ENCODE measurements around the gene MED12L. TPM values are rescaled to one million over a fixed set of nuclear protein-coding genes. Genes with fewer than 3 reads are reported as not detected.

MED12L gene
- total RNA-seq, 4 donors from 2014 or later, result 0.08 to 1.5 (median 0.19) TPM

DNA sequence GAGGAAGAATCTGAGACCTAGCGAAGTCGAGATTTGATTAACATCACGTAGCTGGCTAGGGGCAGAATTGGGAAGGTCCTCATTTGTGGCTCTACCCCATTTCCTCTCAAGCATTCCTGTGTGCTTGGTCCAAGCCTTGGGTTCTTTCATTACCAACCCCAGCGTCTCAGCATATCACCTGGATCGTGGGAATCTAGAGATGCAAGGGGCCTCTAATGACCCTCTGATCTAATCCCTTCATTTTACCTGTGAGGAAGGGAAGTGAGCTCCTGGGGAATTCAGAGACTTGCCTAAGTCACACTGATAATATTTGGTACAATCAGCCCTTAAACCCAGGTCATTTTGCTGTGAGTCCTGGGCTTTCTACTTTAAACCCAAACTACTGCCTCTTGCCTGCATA lies 229.1 kb downstream of the MED12L start:
- WGBS, 2 donors, result 37 to 56% methylated on average over 5 of the region's 5 CpGs
- H3K27me3 ChIP-seq, result no peaks in the 10 kb centered on the region

DNA sequence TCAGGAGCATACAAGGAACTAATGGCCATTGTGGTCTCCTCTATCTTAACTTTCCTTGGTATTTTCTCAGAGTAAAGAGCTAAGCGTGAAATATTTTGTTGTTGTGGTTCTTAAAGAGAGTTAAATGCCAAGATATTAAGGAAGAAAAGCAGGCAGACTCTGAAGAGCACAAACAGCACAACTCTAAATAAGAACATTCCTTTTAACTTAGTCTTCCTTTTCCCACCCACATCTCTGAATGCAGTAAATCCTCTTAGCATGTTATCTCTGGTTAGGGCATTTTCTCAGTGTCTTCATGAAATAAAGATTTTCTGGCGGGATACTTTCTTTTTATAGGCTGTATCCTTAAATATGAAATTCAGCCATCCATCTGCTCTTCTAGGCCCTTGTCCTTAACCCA lies 229.7 kb downstream of the MED12L start:
- peak overlapping the region; percentile 37 to 56 (median 52) for H3K4me3 ChIP-seq
- H3K27ac ChIP-seq, result peak overlapping the region; percentile 22 to 92 (median 87)
- no peaks in the 10 kb centered on the region for H3K27me3 ChIP-seq
- intact Hi-C loops (cut with DNase I), result no loop called here
- DNase-seq, result no peak
- H3K36me3 ChIP-seq, result no peaks in the 10 kb centered on the region
- no peak for TF ChIP-seq CTCF (IDR thresholded peaks at IDR 0.05)
- no peak for TF ChIP-seq POLR2A (IDR thresholded peaks at IDR 0.05)
- H3K4me1 ChIP-seq, result peaks cover 16 to 75% (median 20%) of the 10 kb centered on the region in 3 donors
- WGBS, 2 donors, result 43 to 69% methylated on average over 2 of the region's 2 CpGs
- H3K9me3 ChIP-seq, result no peaks in the 10 kb centered on the region

More for the DNA sequence above, 229.1 kb downstream of the MED12L start:
- peak overlapping the region; percentile 22 to 92 (median 87) for H3K27ac ChIP-seq
- H3K9me3 ChIP-seq, result no peaks in the 10 kb centered on the region
- intact Hi-C loops (cut with DNase I), result no loop called here
- TF ChIP-seq POLR2A (IDR thresholded peaks at IDR 0.05) (no peak), CTCF (IDR thresholded peaks at IDR 0.05) (no peak)
- H3K4me3 ChIP-seq, result peak overlapping the region; percentile 37 to 56 (median 52)
- no peak for DNase-seq
- peaks cover 13 to 75% (median 16%) of the 10 kb centered on the region in 3 donors for H3K4me1 ChIP-seq
- H3K36me3 ChIP-seq, result peaks cover 0 to 3% (median 0%) of the 10 kb centered on the region in 3 donors

GRCh38 chr3:151315846-151316245 lies 230.4 kb downstream of the MED12L start:
- Histone ChIP-seq H3K27me3 (no peaks in the 10 kb centered on the region), H3K9me3 (no peaks in the 10 kb centered on the region), H3K4me1 (peaks cover 19 to 75% (median 23%) of the 10 kb centered on the region in 3 donors), H3K27ac (peak overlapping the region; percentile 59 to 92 (median 87)), H3K4me3 (peak overlapping the region; percentile 37 to 56 (median 52)), H3K36me3 (no peaks in the 10 kb centered on the region)
- no peak for DNase-seq
- intact Hi-C loops (cut with DNase I), result no loop called here
- 37 to 54% methylated on average over 2 of the region's 2 CpGs for WGBS, 2 donors
- TF ChIP-seq CTCF (IDR thresholded peaks at IDR 0.05) (no peak), POLR2A (IDR thresholded peaks at IDR 0.05) (no peak)

DNA sequence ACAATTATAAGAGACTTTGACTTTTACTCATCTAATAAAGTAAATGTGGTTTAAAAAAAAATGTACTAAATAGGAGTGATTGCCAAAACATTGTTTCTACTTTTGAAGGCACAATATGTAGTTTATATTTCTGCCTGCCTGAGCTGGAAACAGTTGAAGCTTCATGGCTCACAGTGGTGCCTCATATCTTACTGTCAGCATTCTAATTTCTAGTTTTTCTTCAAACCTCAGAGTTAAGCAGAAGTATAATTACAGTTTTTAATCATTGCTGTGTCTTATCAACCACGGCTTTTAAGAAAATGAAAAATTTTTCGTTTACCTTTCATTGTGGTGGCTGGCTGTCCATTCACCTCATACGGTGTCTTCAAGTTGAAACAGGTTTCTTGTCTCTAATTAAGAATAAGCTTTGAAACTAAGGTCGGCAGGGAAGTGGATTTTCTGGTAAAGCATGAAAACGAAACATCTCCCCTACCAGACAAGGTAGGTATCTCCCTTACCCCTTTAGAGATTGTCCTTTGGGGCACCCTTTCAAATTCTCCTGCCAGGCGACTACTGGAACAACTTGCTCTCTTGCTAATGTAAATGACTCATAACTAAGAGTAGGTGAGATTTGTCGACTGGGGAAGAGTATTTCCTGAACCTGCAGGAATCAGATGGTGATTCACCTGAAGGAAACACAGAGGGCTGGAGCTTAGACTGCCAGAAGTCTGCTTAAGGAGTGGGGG lies 231.0 kb downstream of the MED12L start, which contains the start of gene GPR87:
TSS of gene GPR87 (minus strand) at position 554 of the 725 bp plus-strand sequence. CDS start 16,720 bp downstream, outside the sequence.
- H3K36me3 ChIP-seq, result no peaks in the 10 kb centered on the region
- WGBS, 2 donors, result 31 to 34% methylated on average over 7 of the region's 7 CpGs
- H3K4me3 ChIP-seq, result peak within 1 kb of the TSS; percentile 37 to 56 (median 52)
- peaks cover 24 to 79% (median 28%) of the 10 kb centered on the region in 3 donors for H3K4me1 ChIP-seq
- TF ChIP-seq CTCF (IDR thresholded peaks at IDR 0.05) (no peak), POLR2A (IDR thresholded peaks at IDR 0.05) (peak in 1 of 4 donors; percentile 45)
- DNase-seq, result no peak
- no peaks in the 10 kb centered on the region for H3K9me3 ChIP-seq
- H3K27me3 ChIP-seq, result no peaks in the 10 kb centered on the region
- peak within 1 kb of the TSS; percentile 59 to 92 (median 87) for H3K27ac ChIP-seq
- intact Hi-C loops (cut with DNase I), result no loop called here

DNA sequence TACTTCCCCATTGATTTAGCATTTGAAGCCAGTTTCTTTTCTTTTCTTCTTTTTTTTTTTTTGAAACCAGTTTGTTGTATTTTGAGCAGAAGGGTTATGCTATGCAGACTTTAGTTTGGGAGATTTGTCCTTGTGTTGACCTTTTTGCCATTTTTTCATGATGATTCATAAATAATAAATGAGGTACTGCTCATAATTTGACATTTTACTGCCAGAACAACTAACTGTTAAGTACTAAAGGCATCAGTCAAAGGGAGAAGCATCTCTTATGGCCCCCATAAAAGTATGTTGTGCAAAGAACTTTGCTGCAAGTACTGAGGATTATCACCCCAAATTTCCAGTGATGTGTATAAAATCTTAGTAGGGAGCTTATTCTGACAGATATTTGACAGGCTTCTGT lies 232.8 kb downstream of the MED12L start:
- Histone ChIP-seq H3K4me3 (no peak overlapping the region), H3K27me3 (no peaks in the 10 kb centered on the region), H3K36me3 (no peaks in the 10 kb centered on the region), H3K27ac (peak overlapping the region in 3 of 4 donors; percentile 82 to 92 (median 92)), H3K9me3 (no peaks in the 10 kb centered on the region), H3K4me1 (peaks cover 24 to 67% (median 24%) of the 10 kb centered on the region in 3 donors)
- no peak for DNase-seq
- no peak for TF ChIP-seq CTCF (IDR thresholded peaks at IDR 0.05)
- TF ChIP-seq POLR2A (IDR thresholded peaks at IDR 0.05), result no peak
- intact Hi-C loops (cut with DNase I), result no loop called here

Data from esophagus squamous epithelium (tissue), 5 donors.